GM23338 (cell line): ENCODE measurements around the gene SLC7A4. TPM values are rescaled to one million over a fixed set of nuclear protein-coding genes. Genes with fewer than 3 reads are reported as not detected.

Source experiments
- ATAC-seq: fragments of 200-7000 bp; cut with Tn5 transposase; 3 replicates; pipeline ENCODE4 v1.9.1; 2020
- DNase-seq: peaks from one replicate; pipeline ENCODE4 v3.0.0-alpha.2; 2015; ENCODE audit warnings: low spot score
- H2AFZ ChIP-seq: fragments of 200-600 bp; sonication (generic); 2 replicates; pipeline ENCODE4 v1.8.0; 2016; ENCODE audit warnings: antibody characterized with exemption, mild to moderate bottlenecking, moderate library complexity
- H3F3A ChIP-seq: fragments of 200-600 bp; sonication (generic); replicated peaks from 2 replicates; pipeline ENCODE4 v1.8.0; 2017; ENCODE audit warnings: antibody characterized with exemption, mixed run types, low read depth
- H3K27ac ChIP-seq: fragments of 200-600 bp; sonication (generic); 2 replicates; pipeline ENCODE4 v1.6.1; 2016; ENCODE audit warnings: low read depth
- H3K27me3 ChIP-seq: fragments of 200-600 bp; sonication (generic); 2 replicates; pipeline ENCODE4 v1.8.0; 2016; ENCODE audit warnings: mild to moderate bottlenecking, mixed run types, moderate library complexity; ENCODE audit not compliant: insufficient read depth
- H3K36me3 ChIP-seq: fragments of 200-600 bp; sonication (generic); 2 replicates; pipeline ENCODE4 v1.8.0; 2016; ENCODE audit warnings: mild to moderate bottlenecking; ENCODE audit not compliant: insufficient read depth
- H3K4me1 ChIP-seq: fragments of 200-600 bp; sonication (generic); 2 replicates; pipeline ENCODE4 v1.8.0; 2016; ENCODE audit warnings: mild to moderate bottlenecking, moderate library complexity; ENCODE audit not compliant: insufficient read depth
- H3K4me2 ChIP-seq: fragments of 200-600 bp; sonication (generic); 2 replicates; pipeline ENCODE4 v1.7.1; 2017; ENCODE audit warnings: mixed run types
- H3K4me3 ChIP-seq: fragments of 200-600 bp; sonication (generic); 2 replicates; pipeline ENCODE4 v1.6.1; 2016; ENCODE audit warnings: mixed run types
- H3K79me2 ChIP-seq: fragments of 200-600 bp; sonication (generic); replicated peaks from 2 replicates; pipeline ENCODE4 v1.8.0; 2017; ENCODE audit warnings: mild to moderate bottlenecking; ENCODE audit not compliant: insufficient read depth
- H3K9me2 ChIP-seq: fragments of 200-600 bp; sonication (generic); 2 replicates; pipeline ENCODE4 v1.8.0; 2017; ENCODE audit not compliant: insufficient read depth
- H4K20me1 ChIP-seq: fragments of 200-600 bp; sonication (generic); replicated peaks from 2 replicates; pipeline ENCODE4 v1.8.0; 2017; ENCODE audit warnings: mild to moderate bottlenecking; ENCODE audit not compliant: insufficient read depth
- H3K27ac Mint-ChIP-seq: 2 replicates; pipeline ENCODE4 v1.8.0; 2020; ENCODE audit warnings: inconsistent platforms, mild to moderate bottlenecking, moderate library complexity, mixed read lengths
- H3K27me3 Mint-ChIP-seq: 3 replicates; pipeline ENCODE4 v1.8.0; 2022; ENCODE audit warnings: low read depth, mild to moderate bottlenecking, moderate library complexity, mixed read lengths, inconsistent platforms; ENCODE audit not compliant: insufficient read depth, poor library complexity
- H3K36me3 Mint-ChIP-seq: 3 replicates; pipeline ENCODE4 v1.8.0; 2021; ENCODE audit warnings: low read depth, mild to moderate bottlenecking, inconsistent platforms, moderate library complexity, mixed read lengths
- H3K4me1 Mint-ChIP-seq: 3 replicates; pipeline ENCODE4 v1.8.0; 2020; ENCODE audit warnings: mild to moderate bottlenecking, inconsistent platforms, mixed read lengths
- H3K4me3 Mint-ChIP-seq: 3 replicates; pipeline ENCODE4 v1.8.0; 2021; ENCODE audit warnings: moderate library complexity, mild to moderate bottlenecking, inconsistent platforms, mixed read lengths
- H3K9me3 Mint-ChIP-seq: 3 replicates; pipeline ENCODE4 v1.8.0; 2020; ENCODE audit warnings: moderate library complexity, mild to moderate bottlenecking, inconsistent platforms, mixed read lengths
- CREB1 ChIP-seq: fragments of 250-450 bp; sonication (Bioruptor Pico); IDR thresholded peaks from 2 replicates; pipeline ENCODE4 v1.5.0; 2020; ENCODE audit warnings: low read depth, mild to moderate bottlenecking, moderate library complexity
- CTCF ChIP-seq, 2 experiments: fragments of 200-600 bp in 1 of 2; sonication (generic) in 1 of 2; conservative IDR thresholded peaks; 2 replicates each; pipeline versions ENCODE4 v1.5.1 to v1.6.1; 2016 to 2017; ENCODE audit warnings: antibody characterized with exemption in 2 of 2, low read depth in 2 of 2, mild to moderate bottlenecking in 2 of 2, moderate library complexity in 1 of 2
- ETS1 ChIP-seq: IDR thresholded peaks from 2 replicates; pipeline ENCODE4 v1.6.1; 2016; ENCODE audit warnings: antibody characterized with exemption
- EZH2 ChIP-seq: fragments of 200-600 bp; sonication (generic); IDR thresholded peaks from one replicate; pipeline ENCODE4 v1.8.0; 2017; ENCODE audit warnings: antibody characterized with exemption, mild to moderate bottlenecking, low read depth; ENCODE audit not compliant: unreplicated experiment
- EZH2phosphoT487 ChIP-seq: fragments of 200-600 bp; sonication (generic); IDR thresholded peaks from one replicate; pipeline ENCODE4 v1.8.1; 2018; ENCODE audit warnings: antibody characterized with exemption; ENCODE audit not compliant: unreplicated experiment
- JUNB ChIP-seq: IDR thresholded peaks from one replicate; pipeline ENCODE4 v1.6.1; 2016; ENCODE audit warnings: antibody characterized with exemption; ENCODE audit not compliant: unreplicated experiment
- NANOG ChIP-seq: IDR thresholded peaks from 2 replicates; pipeline ENCODE4 v1.6.1; 2016; ENCODE audit warnings: antibody characterized with exemption, borderline replicate concordance
- POLR2AphosphoS5 ChIP-seq: IDR thresholded peaks from 2 replicates; pipeline ENCODE4 v1.6.1; 2016; ENCODE audit warnings: antibody characterized with exemption, low read depth
- REST ChIP-seq: IDR thresholded peaks from one replicate; pipeline ENCODE4 v1.6.1; 2018; ENCODE audit warnings: antibody characterized with exemption; ENCODE audit not compliant: unreplicated experiment
- STAT1 ChIP-seq: IDR thresholded peaks from one replicate; pipeline ENCODE4 v1.6.1; 2016; ENCODE audit warnings: antibody characterized with exemption; ENCODE audit not compliant: unreplicated experiment
- ZNF114 ChIP-seq: fragments of 250-450 bp; sonication (Bioruptor Pico); IDR thresholded peaks from 2 replicates; pipeline ENCODE4 v1.5.0; 2020; ENCODE audit warnings: mild to moderate bottlenecking, moderate library complexity
- ZNF331 ChIP-seq: fragments of 250-450 bp; sonication (Bioruptor Pico); IDR thresholded peaks from 2 replicates; pipeline ENCODE4 v1.5.0; 2020; ENCODE audit warnings: low read depth, mild to moderate bottlenecking, moderate library complexity
- ZNF462 ChIP-seq: fragments of 250-450 bp; sonication (Bioruptor Pico); IDR thresholded peaks from 2 replicates; pipeline ENCODE4 v1.5.0; 2020; ENCODE audit warnings: mild to moderate bottlenecking, moderate library complexity
- polyA plus RNA-seq: library from polyadenylated mRNA; unstranded; fragments of >200 nt; fragmentation: Nextera tagmentation; extraction: Ambion mirVana; gene quantifications from 2 replicates; pipeline ENCODE4 v1.2.1, GENCODE V29; 2016
- total RNA-seq: library from RNA; depleted of rRNA; stranded (reverse); fragments of >200 nt; shearing (Covaris generic); gene quantifications from 2 replicates; pipeline ENCODE4 v1.2.3, GENCODE V29; 2014

Gene SLC7A4
- total and polyA plus RNA-seq, 2 experiments from 2014 or later: 0.07 to 0.44 TPM

- Mint-ChIP-seq H3K4me3 (no peak overlapping the region), H3K9me3 (no peaks in the 10 kb centered on the region), H3K4me1 (peaks cover 15% of the 10 kb centered on the region), H3K36me3 (no peaks in the 10 kb centered on the region), H3K27me3 (peaks cover 12% of the 10 kb centered on the region), H3K27ac (no peak overlapping the region)
- DNase-seq: no peak
- TF ChIP-seq NANOG (no peak), EZH2 (no peak), ETS1 (no peak), CTCF (conservative IDR thresholded peaks at IDR 0.05; ENCODE audit: low read depth in 2 of 2) (no peak), STAT1 (no peak), ZNF114 (CRISPR knock-in tag) (no peak), JUNB (no peak), ZNF462 (CRISPR knock-in tag) (no peak), ZNF331 (CRISPR knock-in tag) (no peak), POLR2AphosphoS5 (no peak), EZH2phosphoT487 (no peak), CREB1 (CRISPR knock-in tag) (no peak), REST (no peak)
- Histone ChIP-seq H3K4me1 (no peaks in the 10 kb centered on the region), H3F3A (0 out of 2 replicates have a peak, but pooled peaks cover 4% of the 10 kb centered on the region), H3K27ac (no peak overlapping the region), H4K20me1 (no peaks in the 10 kb centered on the region), H2AFZ (no peak overlapping the region), H3K4me2 (no peak overlapping the region), H3K27me3 (no peaks in the 10 kb centered on the region), H3K36me3 (no peaks in the 10 kb centered on the region), H3K9me2 (no peaks in the 10 kb centered on the region), H3K79me2 (no peaks in the 10 kb centered on the region), H3K4me3 (no peak overlapping the region)
- no peak for ATAC-seq
Observed at GRCh38 chr22:21042978-21043859, 10.9 kb upstream of the SLC7A4 start.
